Articular chondrocyte of knee joint (primary cell): ENCODE results near the gene MTX3. TPM values are rescaled to one million over a fixed set of nuclear protein-coding genes. Genes with fewer than 3 reads are reported as not detected.

Source experiments
- small RNA-seq: library from RNA; depleted of rRNA; stranded (forward); fragments of <200 nt; gene quantifications from one replicate; pipeline ENCODE3, GENCODE V24; 2012
- total RNA-seq: library from RNA; depleted of rRNA; stranded (reverse); fragments of >200 nt; gene quantifications from 2 replicates; pipeline ENCODE4 v1.2.3, GENCODE V29; 2012

Gene MTX3
- total RNA-seq = 24.0 and 30.1 TPM in 2 replicates

GRCh38 chr5:79990598-79991507 is at the start of gene MTX3:
Gene MTX3 (minus strand): TSS chr5:79991262. CDS start chr5:79991238, 24 bp downstream.

GRCh38 chr5:80034962-80035821 is 44.1 kb upstream of the MTX3 start, which contains the start of gene THBS4:
Gene THBS4 (plus strand): TSS chr5:80035348. CDS start chr5:80035538, 190 bp downstream.

Small RNA genes within 50 kb of the gene (small RNA-seq; reads per million reads assigned to genes)
- gene TRMT112P2 = not detected

Other genes with a start within 250 kb of the MTX3 start
- gene THBS4, start 44.1 kb upstream of the MTX3 start, total RNA-seq = 1.0 and 2.3 TPM in 2 replicates